ENCODE measurements around the gene TPSB2. TPM values are rescaled to one million over a fixed set of nuclear protein-coding genes. Genes with fewer than 3 reads are reported as not detected.

TPSB2 gene
- total RNA-seq, 1 experiment from 2014 or later, result not detected

DNA sequence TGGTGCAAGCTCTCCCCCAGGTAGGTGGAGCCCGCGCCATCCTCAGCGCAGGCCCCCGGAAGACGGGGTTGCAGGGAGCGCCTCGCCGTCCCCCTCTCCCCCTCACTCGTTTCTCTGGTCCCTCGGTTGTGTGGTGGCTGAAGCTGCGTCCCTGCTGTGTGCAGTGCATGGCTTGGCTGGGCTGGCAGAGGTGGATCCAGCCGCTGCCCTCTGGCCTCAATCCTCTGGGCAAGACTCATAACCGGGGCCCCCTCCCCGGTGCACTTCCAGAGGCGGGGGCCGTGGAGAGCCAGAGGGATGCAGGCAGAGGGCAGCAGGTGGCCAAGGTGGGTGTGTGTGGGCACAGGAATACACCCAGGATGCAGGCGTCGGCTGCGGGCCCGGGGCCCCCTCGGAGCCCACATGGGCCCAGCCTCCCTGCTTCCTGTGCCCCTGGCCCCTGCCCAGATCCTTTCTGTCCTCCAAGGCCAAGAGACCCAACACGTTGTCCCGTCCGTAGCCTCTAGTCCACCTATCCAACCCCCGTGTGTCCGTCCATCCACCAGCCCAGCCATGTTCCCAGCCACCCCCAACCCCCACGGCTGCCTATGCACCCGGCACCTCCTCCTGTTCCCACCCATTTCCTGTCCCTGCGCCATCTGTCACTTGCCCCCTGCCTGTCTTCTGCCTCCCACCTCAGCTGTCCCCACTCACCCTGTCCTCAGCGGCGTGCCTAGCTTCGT lies 14.2 kb downstream of the TPSB2 start:
- Histone ChIP-seq H4K20me1 (ENCODE audit: insufficient read depth) (no peaks in the 10 kb centered on the region), H3K4me2 (no peak overlapping the region), H3K9me2 (ENCODE audit: insufficient read depth) (no peaks in the 10 kb centered on the region), H3K4me1 (replicated peaks; ENCODE audit: insufficient read depth) (no peaks in the 10 kb centered on the region), H3K27me3 (ENCODE audit: insufficient read depth, low read depth) (peaks cover 98% of the 10 kb centered on the region), H3K79me2 (ENCODE audit: low read depth) (no peaks in the 10 kb centered on the region), H3K36me3 (ENCODE audit: low read depth) (no peaks in the 10 kb centered on the region), H3K9me3 (ENCODE audit: insufficient read depth, low read depth) (no peaks in the 10 kb centered on the region), H3F3A (ENCODE audit: insufficient read depth, low read depth) (no peaks in the 10 kb centered on the region), H3K4me3 (no peak overlapping the region), H2AFZ (no peak overlapping the region), H3K27ac (no peak overlapping the region)
- BruUV-seq (replicated peaks), result no TSS peak
- CTCF ChIA-PET, result no interaction called here
- intact Hi-C loops (cut with micrococcal nuclease; ENCODE audit: unreplicated experiment), result no loop called here
- TF ChIP-seq, protein P1, sequence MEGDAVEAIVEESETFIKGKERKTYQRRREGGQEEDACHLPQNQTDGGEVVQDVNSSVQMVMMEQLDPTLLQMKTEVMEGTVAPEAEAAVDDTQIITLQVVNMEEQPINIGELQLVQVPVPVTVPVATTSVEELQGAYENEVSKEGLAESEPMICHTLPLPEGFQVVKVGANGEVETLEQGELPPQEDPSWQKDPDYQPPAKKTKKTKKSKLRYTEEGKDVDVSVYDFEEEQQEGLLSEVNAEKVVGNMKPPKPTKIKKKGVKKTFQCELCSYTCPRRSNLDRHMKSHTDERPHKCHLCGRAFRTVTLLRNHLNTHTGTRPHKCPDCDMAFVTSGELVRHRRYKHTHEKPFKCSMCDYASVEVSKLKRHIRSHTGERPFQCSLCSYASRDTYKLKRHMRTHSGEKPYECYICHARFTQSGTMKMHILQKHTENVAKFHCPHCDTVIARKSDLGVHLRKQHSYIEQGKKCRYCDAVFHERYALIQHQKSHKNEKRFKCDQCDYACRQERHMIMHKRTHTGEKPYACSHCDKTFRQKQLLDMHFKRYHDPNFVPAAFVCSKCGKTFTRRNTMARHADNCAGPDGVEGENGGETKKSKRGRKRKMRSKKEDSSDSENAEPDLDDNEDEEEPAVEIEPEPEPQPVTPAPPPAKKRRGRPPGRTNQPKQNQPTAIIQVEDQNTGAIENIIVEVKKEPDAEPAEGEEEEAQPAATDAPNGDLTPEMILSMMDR (conservative IDR thresholded peaks at IDR 0.05), result no peak
- TF ChIP-seq EZH2 (IDR thresholded peaks at IDR 0.05; ENCODE audit: low read depth), result no peak
- no peak for DNase-seq
- POLR2A ChIA-PET (ENCODE audit: unreplicated experiment), result no interaction called here

DNA sequence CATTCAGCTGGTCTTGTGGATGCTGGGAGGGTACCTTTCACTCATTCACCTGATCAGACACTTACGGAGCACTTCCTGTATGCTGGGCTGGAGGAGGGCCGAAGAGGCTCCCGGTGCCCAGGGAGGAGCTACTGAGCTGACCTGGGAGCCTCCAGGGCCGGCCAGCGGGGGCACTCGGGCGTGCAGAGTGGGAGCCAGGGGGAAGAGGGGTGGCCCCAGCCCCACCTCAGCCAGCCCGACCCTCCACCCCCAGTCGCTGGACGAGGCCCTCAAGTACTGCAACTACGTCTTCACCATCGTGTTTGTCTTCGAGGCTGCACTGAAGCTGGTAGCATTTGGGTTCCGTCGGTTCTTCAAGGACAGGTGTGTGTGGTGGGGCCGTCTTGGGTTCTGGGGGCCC lies 15.3 kb downstream of the TPSB2 start:
- Histone ChIP-seq H3K79me2 (ENCODE audit: low read depth) (no peaks in the 10 kb centered on the region), H2AFZ (no peak overlapping the region), H4K20me1 (ENCODE audit: insufficient read depth) (no peaks in the 10 kb centered on the region), H3K9me3 (ENCODE audit: insufficient read depth, low read depth) (no peaks in the 10 kb centered on the region), H3K9me2 (ENCODE audit: insufficient read depth) (no peaks in the 10 kb centered on the region), H3K27ac (no peak overlapping the region), H3F3A (ENCODE audit: insufficient read depth, low read depth) (no peaks in the 10 kb centered on the region), H3K27me3 (ENCODE audit: insufficient read depth, low read depth) (peaks cover 89% of the 10 kb centered on the region), H3K4me3 (no peak overlapping the region), H3K36me3 (ENCODE audit: low read depth) (no peaks in the 10 kb centered on the region), H3K4me2 (no peak overlapping the region), H3K4me1 (replicated peaks; ENCODE audit: insufficient read depth) (no peaks in the 10 kb centered on the region)
- POLR2A ChIA-PET (ENCODE audit: unreplicated experiment), result no interaction called here
- CTCF ChIA-PET, result no interaction called here
- DNase-seq, result no peak
- BruUV-seq (replicated peaks), result no TSS peak
- intact Hi-C loops (cut with micrococcal nuclease; ENCODE audit: unreplicated experiment), result no loop called here
- no peak for TF ChIP-seq EZH2 (IDR thresholded peaks at IDR 0.05; ENCODE audit: low read depth)
- TF ChIP-seq, protein P1 (conservative IDR thresholded peaks at IDR 0.05), result no peak

DNA sequence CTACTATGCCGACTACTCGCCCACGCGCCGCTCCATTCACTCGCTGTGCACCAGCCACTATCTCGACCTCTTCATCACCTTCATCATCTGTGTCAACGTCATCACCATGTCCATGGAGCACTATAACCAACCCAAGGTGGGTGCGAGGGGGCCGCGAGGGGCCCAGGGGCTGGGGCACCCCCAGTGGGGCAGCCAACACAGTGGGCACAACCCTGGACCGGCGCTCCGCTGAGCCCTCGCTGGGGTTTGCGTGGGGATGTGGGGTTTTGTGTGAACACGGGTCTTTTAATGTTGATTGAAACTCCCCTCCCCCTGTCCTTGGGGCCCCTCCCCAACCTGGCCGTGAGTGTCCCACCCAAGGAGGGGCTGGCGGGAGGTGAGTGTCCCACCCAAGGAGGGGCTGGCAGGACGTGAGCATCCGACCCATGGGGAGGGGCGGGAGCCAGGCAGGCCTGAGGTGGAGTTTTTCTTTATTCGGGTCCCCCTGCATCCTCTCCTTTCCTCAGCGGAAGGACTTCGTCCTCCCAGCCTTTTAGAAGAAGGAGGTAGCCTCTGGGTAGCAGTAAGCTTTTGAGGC lies 16.1 kb downstream of the TPSB2 start:
- H3K4me2 ChIP-seq, result no peak overlapping the region
- no TSS peak for BruUV-seq (replicated peaks)

More for the DNA sequence above, 16.1 kb downstream of the TPSB2 start:
- Histone ChIP-seq H3K27me3 (ENCODE audit: insufficient read depth, low read depth) (peaks cover 86% of the 10 kb centered on the region), H3K4me1 (replicated peaks; ENCODE audit: insufficient read depth) (no peaks in the 10 kb centered on the region), H3K79me2 (ENCODE audit: low read depth) (no peaks in the 10 kb centered on the region), H4K20me1 (ENCODE audit: insufficient read depth) (no peaks in the 10 kb centered on the region), H3K9me2 (ENCODE audit: insufficient read depth) (no peaks in the 10 kb centered on the region), H2AFZ (no peak overlapping the region), H3K36me3 (ENCODE audit: low read depth) (no peaks in the 10 kb centered on the region), H3K4me3 (no peak overlapping the region), H3K9me3 (ENCODE audit: insufficient read depth, low read depth) (no peaks in the 10 kb centered on the region), H3K27ac (no peak overlapping the region), H3F3A (ENCODE audit: insufficient read depth, low read depth) (no peaks in the 10 kb centered on the region)
- POLR2A ChIA-PET (ENCODE audit: unreplicated experiment), result no interaction called here
- no peak for TF ChIP-seq EZH2 (IDR thresholded peaks at IDR 0.05; ENCODE audit: low read depth)
- TF ChIP-seq, protein P1 (conservative IDR thresholded peaks at IDR 0.05), result no peak
- DNase-seq, result no peak
- intact Hi-C loops (cut with micrococcal nuclease; ENCODE audit: unreplicated experiment), result no loop called here
- CTCF ChIA-PET, result no interaction called here
